SU-DHL-6 (cell line): Measurements from ENCODE around the gene AJM1.
A peak's percentile ranks its signal among the peaks of the same experiment; 100 is the strongest.

Experiments
- H2AFZ ChIP-seq: fragments of 200-600 bp; sonication (generic); 2 replicates; pipeline ENCODE4 v1.6.1; 2014; ENCODE audit warnings: low read depth, mild to moderate bottlenecking, moderate library complexity, mixed read lengths, antibody characterized with exemption, low read length; ENCODE audit not compliant: severe bottlenecking
- H3F3A ChIP-seq: fragments of 200-600 bp; shearing (Covaris generic); 2 replicates; pipeline ENCODE4 v1.6.0; 2016; ENCODE audit warnings: antibody characterized with exemption, mild to moderate bottlenecking; ENCODE audit not compliant: insufficient read depth
- H3K27ac ChIP-seq: fragments of 200-600 bp; sonication (generic); 2 replicates; pipeline ENCODE4 v1.5.1; 2016; ENCODE audit warnings: low read depth, mild to moderate bottlenecking, low read length, moderate library complexity, mixed read lengths
- H3K27me3 ChIP-seq: fragments of 200-600 bp; sonication (generic), shearing (Covaris generic); 2 replicates; pipeline ENCODE4 v1.6.0; 2014; ENCODE audit warnings: mild to moderate bottlenecking, low read length
- H3K36me3 ChIP-seq: fragments of 200-600 bp; sonication (generic); 2 replicates; pipeline ENCODE4 v1.6.1; 2014; ENCODE audit warnings: mild to moderate bottlenecking, low read length, mixed read lengths
- H3K4me2 ChIP-seq: fragments of 300-600, 200-600 bp; shearing (Covaris generic), sonication (generic); 2 replicates; pipeline ENCODE4 v1.6.0; 2014; ENCODE audit warnings: low read length, low read depth, mild to moderate bottlenecking; ENCODE audit not compliant: poor library complexity, severe bottlenecking
- H3K4me3 ChIP-seq: fragments of 200-600 bp; sonication (generic); 2 replicates; pipeline ENCODE4 v1.5.1; 2014; ENCODE audit warnings: antibody characterized with exemption, low read length, mild to moderate bottlenecking, mixed read lengths; ENCODE audit not compliant: insufficient read depth, poor library complexity, severe bottlenecking
- H3K79me2 ChIP-seq: fragments of 200-600 bp; sonication (generic); 2 replicates; pipeline ENCODE4 v1.6.1; 2014; ENCODE audit warnings: mild to moderate bottlenecking, low read length, moderate library complexity; ENCODE audit not compliant: insufficient read depth
- H3K9ac ChIP-seq: fragments of 200-600 bp; sonication (generic); 2 replicates; pipeline ENCODE4 v1.7.0; 2014; ENCODE audit warnings: mild to moderate bottlenecking, low read length
- H3K9me2 ChIP-seq: fragments of 200-600 bp; sonication (generic); replicated peaks from 2 replicates; pipeline ENCODE4 v1.6.1; 2014; ENCODE audit warnings: low read length; ENCODE audit not compliant: insufficient read depth
- H3K9me3 ChIP-seq: fragments of 200-600 bp; sonication (generic); 2 replicates; pipeline ENCODE4 v1.6.1; 2014; ENCODE audit warnings: low read length, mixed read lengths; ENCODE audit not compliant: insufficient read depth
- H4K20me1 ChIP-seq: fragments of 200-600 bp; sonication (generic); 2 replicates; pipeline ENCODE4 v1.6.1; 2014; ENCODE audit warnings: low read depth, mild to moderate bottlenecking, antibody characterized with exemption, low read length, moderate library complexity, mixed read lengths
- EZH2phosphoT487 ChIP-seq: fragments of 200-600 bp; sonication (generic), shearing (Covaris generic); conservative IDR thresholded peaks from 2 replicates; pipeline ENCODE4 v1.6.1; 2018; ENCODE audit warnings: mild to moderate bottlenecking, antibody characterized with exemption, low read length, moderate library complexity, mixed read lengths
- TF ChIP-seq, protein P1 (sequence below): fragments of 200-600 bp; sonication (generic); IDR thresholded peaks from one replicate; pipeline ENCODE4 v1.5.1; 2017; ENCODE audit warnings: antibody characterized with exemption, mild to moderate bottlenecking, low read length, moderate library complexity; ENCODE audit not compliant: insufficient read depth, poor library complexity, severe bottlenecking

Gene AJM1

DNA sequence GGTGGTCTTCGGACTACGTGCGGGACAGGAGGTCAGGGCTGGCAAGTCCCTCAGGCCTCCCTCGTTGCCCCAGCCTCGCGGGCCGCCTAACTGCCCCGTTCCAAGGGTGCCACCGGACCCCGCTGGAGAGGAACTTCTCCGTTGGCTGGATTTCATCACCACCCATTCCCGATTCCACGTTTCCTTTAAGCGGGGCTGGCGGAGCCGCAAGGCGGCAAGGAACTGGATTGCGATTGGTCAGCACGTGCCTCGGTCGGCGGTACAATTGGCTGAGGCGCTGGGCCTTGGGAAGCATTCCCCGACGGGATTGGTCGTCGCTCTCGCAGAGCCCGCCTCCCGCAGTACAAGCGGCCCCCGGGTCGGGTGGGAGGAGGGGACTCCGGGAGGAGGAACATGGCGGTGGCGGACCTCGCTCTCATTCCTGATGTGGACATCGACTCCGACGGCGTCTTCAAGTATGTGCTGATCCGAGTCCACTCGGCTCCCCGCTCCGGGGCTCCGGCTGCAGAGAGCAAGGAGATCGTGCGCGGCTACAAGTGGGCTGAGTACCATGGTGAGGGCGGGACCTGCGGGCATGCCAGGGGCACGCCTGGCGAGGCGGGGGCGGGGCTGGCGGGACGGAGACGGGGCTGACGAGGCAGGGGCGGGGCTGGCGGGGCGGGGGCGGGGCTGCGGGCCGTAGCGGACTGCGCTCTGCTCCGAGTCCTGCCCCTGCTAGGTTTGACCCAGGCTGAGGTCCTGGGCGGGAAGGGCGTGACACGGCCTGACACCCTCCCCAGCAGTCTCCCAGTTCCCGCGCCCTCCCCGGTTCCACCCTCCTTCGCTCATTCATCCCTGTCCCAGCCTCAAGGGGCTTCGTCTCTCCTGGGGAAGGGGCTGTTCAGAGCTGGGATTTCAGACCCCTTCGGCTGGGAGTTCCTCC lies 7.0 kb downstream of the AJM1 start, which contains the start of gene PHPT1:
Gene PHPT1 (plus strand): TSS at position 372 of the 922 bp plus-strand sequence. CDS start 22 bp downstream, at position 394.
- H3K36me3 ChIP-seq: no peaks in the 10 kb centered on the region
- no peaks in the 10 kb centered on the region for H3K79me2 ChIP-seq
- no peaks in the 10 kb centered on the region for H3K9me2 ChIP-seq
- no peak for TF ChIP-seq EZH2phosphoT487
- H3K9me3 ChIP-seq: no peaks in the 10 kb centered on the region
- peak within 1 kb of the TSS; percentile 81 for H2AFZ ChIP-seq
- H3F3A ChIP-seq: no peaks in the 10 kb centered on the region
- H3K27me3 ChIP-seq: no peaks in the 10 kb centered on the region
- peak within 1 kb of the TSS; percentile 58 for H3K4me2 ChIP-seq
- peak within 1 kb of the TSS; percentile 81 for H3K9ac ChIP-seq
- peak within 1 kb of the TSS; percentile 91 for H3K4me3 ChIP-seq
- H4K20me1 ChIP-seq: no peaks in the 10 kb centered on the region
- peak within 1 kb of the TSS; percentile 89 for H3K27ac ChIP-seq

DNA sequence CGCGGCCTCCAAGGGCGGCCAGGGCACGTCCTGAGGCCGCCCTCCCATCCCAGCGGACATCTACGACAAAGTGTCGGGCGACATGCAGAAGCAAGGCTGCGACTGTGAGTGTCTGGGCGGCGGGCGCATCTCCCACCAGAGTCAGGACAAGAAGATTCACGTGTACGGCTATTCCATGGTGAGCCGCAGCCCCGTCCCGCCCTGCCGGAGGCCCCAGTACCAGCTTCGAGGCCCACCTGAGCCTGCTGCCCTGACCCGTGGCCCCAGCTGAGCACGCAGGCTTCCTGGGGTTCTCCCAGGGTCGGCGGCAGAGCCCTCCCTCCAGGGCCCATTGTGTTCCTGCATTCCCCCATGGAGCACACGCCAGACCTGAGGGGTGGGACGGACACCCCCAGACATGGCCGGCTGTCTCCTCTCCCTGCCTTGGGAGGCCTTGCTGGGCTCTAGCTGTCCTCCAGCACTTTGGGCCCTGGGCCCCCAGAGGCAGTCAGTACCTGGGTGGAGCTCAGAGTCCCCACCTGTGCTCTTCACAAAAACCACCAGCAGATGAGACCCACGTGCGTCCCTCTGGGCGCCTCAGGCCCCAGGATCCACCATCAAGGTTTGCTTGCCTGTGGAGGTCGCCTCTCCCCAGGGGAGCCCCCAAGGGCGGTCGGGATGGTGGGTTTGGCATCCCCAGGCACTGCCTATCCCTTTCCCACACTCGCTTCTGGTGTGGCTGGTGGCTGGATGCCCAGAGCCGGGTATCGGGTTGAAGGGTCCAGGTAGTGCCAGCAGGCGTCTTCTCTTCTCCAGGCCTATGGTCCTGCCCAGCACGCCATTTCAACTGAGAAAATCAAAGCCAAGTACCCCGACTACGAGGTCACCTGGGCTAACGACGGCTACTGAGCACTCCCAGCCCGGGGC lies 7.9 kb downstream of the AJM1 start:
- Histone ChIP-seq H3K79me2 (no peaks in the 10 kb centered on the region), H3F3A (no peaks in the 10 kb centered on the region), H3K36me3 (no peaks in the 10 kb centered on the region), H3K27ac (no peak overlapping the region), H4K20me1 (no peaks in the 10 kb centered on the region), H3K4me3 (peak overlapping the region; percentile 91), H3K9me2 (no peaks in the 10 kb centered on the region), H3K9ac (peak overlapping the region; percentile 81), H2AFZ (no peak overlapping the region), H3K27me3 (no peaks in the 10 kb centered on the region), H3K9me3 (no peaks in the 10 kb centered on the region), H3K4me2 (peak overlapping the region; percentile 58)
- TF ChIP-seq, protein P1, sequence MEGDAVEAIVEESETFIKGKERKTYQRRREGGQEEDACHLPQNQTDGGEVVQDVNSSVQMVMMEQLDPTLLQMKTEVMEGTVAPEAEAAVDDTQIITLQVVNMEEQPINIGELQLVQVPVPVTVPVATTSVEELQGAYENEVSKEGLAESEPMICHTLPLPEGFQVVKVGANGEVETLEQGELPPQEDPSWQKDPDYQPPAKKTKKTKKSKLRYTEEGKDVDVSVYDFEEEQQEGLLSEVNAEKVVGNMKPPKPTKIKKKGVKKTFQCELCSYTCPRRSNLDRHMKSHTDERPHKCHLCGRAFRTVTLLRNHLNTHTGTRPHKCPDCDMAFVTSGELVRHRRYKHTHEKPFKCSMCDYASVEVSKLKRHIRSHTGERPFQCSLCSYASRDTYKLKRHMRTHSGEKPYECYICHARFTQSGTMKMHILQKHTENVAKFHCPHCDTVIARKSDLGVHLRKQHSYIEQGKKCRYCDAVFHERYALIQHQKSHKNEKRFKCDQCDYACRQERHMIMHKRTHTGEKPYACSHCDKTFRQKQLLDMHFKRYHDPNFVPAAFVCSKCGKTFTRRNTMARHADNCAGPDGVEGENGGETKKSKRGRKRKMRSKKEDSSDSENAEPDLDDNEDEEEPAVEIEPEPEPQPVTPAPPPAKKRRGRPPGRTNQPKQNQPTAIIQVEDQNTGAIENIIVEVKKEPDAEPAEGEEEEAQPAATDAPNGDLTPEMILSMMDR: no peak
- no peak for TF ChIP-seq EZH2phosphoT487

DNA sequence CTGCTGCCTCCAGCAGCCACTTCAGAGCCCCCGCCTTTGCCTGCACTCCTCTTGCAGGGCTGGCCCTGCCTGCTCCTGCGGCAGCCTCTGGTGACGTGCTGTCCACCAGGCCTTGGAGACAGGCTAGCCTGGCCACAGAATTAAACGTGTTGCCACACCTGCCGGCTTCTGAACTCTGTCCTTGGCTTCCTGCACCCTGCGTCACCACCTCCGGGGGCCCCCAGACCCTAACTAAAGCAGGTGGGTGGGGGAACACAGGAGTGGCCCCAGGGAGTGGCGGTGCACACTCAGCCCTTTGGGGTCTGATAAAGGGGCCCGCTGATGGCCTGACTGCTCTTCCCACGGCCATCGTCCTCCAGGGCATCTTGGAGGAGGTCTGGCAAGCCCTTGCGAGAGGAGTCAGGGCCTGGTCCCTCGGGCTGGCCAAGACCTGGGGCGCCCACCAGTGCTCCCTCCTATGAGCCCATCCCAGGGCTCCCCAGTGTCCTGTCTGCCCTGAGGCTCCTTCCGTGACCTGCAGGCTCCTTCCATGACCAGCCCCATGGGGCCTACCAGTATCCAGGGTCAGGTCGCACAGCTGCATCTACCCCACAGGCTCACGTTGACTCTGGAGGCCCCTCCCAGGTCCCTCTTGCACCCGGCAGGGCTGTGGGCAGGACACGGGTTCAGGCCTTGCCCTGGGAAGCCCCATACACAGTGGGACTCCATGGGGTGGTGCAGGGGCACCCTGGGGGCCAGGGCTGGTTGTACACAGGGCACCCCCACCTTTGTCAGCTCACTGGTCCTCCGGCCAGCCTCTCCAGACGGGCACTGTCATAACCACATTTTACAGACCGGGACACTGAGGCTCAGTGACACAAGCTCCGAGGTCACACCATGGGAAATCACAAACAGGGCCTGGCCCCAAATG lies 8.8 kb downstream of the AJM1 start:
- Histone ChIP-seq H3K4me2 (no peak overlapping the region), H3F3A (no peaks in the 10 kb centered on the region), H3K9me2 (no peaks in the 10 kb centered on the region), H3K9ac (no peak overlapping the region), H3K9me3 (no peaks in the 10 kb centered on the region), H4K20me1 (no peaks in the 10 kb centered on the region), H3K79me2 (no peaks in the 10 kb centered on the region), H3K4me3 (no peak overlapping the region), H2AFZ (no peak overlapping the region), H3K27ac (no peak overlapping the region), H3K36me3 (no peaks in the 10 kb centered on the region), H3K27me3 (no peaks in the 10 kb centered on the region)
- TF ChIP-seq, protein P1: no peak
- no peak for TF ChIP-seq EZH2phosphoT487
